NB4 (cell line): ENCODE data around the gene ANKS1B.

Experiments used
- DNase-seq: peaks from one replicate; pipeline ENCODE4 v3.0.0; 2010; ENCODE audit warnings: low read depth
- H3K4me3 ChIP-seq: one replicate; pipeline ENCODE4 v1.5.1; 2011; ENCODE audit warnings: mild to moderate bottlenecking, low read depth, low read length, moderate library complexity
- MYC ChIP-seq: IDR thresholded peaks from 2 replicates; pipeline ENCODE4 v1.6.1; 2011; ENCODE audit warnings: low read depth, low read length
- POLR2A ChIP-seq: IDR thresholded peaks from 2 replicates; pipeline ENCODE4 v1.6.1; 2011; ENCODE audit warnings: mild to moderate bottlenecking; ENCODE audit not compliant: insufficient read length; ENCODE audit errors: extremely low read depth
- TF ChIP-seq, protein P1 (sequence below): IDR thresholded peaks from one replicate; pipeline ENCODE4 v1.5.1; 2012; ENCODE audit warnings: low read depth, low read length
- TF ChIP-seq, protein P2 (sequence below): IDR thresholded peaks from 2 replicates; pipeline ENCODE4 v1.6.1; 2011; ENCODE audit warnings: low read depth, low read length

The ANKS1B gene

DNA sequence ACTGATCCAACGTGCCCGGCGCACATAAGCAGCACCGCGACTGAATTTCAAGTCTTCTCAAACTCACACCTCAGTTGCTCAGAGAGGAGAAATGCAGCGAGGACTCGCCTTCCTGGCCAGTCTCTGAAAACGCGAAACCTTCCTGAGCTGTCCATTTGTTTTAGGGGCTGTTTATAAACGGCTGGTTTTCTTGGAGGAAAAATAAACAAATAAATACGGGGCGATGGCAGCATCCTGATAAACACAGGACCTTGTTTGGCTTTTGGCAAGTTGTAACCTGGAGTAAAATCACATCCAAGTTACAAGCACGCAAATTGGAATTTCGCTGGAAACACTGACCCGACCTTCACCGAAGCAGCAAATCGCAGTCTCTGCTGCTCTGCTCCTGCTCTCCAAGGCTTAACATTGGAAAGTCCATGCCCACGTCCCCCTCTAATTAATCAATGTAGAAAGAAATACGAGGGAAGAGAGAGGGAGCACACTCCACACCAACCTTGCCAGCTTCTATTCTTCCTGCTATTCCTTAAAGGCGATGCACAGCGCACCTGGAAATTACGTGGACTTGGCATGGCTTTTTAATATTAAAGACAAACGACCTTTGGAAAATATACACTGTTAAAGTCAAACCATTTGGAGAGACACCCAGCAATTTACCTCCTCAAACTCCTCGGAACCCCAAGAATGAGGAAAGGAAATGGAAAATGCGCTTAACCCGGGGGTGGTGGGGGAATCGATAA is 1090.9 kb downstream of the ANKS1B start:
- no peak for DNase-seq
- H3K4me3 ChIP-seq, result no peak overlapping the region
- TF ChIP-seq, protein P1, sequence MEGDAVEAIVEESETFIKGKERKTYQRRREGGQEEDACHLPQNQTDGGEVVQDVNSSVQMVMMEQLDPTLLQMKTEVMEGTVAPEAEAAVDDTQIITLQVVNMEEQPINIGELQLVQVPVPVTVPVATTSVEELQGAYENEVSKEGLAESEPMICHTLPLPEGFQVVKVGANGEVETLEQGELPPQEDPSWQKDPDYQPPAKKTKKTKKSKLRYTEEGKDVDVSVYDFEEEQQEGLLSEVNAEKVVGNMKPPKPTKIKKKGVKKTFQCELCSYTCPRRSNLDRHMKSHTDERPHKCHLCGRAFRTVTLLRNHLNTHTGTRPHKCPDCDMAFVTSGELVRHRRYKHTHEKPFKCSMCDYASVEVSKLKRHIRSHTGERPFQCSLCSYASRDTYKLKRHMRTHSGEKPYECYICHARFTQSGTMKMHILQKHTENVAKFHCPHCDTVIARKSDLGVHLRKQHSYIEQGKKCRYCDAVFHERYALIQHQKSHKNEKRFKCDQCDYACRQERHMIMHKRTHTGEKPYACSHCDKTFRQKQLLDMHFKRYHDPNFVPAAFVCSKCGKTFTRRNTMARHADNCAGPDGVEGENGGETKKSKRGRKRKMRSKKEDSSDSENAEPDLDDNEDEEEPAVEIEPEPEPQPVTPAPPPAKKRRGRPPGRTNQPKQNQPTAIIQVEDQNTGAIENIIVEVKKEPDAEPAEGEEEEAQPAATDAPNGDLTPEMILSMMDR, result no peak
- no peak for TF ChIP-seq POLR2A
- TF ChIP-seq, protein P2, sequence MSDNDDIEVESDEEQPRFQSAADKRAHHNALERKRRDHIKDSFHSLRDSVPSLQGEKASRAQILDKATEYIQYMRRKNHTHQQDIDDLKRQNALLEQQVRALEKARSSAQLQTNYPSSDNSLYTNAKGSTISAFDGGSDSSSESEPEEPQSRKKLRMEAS, result no peak
- no peak for TF ChIP-seq MYC

GRCh38 chr12:98893126-98893674 is 1091.5 kb downstream of the ANKS1B start:
- no peak for TF ChIP-seq MYC
- TF ChIP-seq, protein P2, result no peak
- TF ChIP-seq POLR2A, result no peak
- TF ChIP-seq, protein P1, result no peak
- H3K4me3 ChIP-seq, result no peak overlapping the region
- DNase-seq, result no peak

DNA sequence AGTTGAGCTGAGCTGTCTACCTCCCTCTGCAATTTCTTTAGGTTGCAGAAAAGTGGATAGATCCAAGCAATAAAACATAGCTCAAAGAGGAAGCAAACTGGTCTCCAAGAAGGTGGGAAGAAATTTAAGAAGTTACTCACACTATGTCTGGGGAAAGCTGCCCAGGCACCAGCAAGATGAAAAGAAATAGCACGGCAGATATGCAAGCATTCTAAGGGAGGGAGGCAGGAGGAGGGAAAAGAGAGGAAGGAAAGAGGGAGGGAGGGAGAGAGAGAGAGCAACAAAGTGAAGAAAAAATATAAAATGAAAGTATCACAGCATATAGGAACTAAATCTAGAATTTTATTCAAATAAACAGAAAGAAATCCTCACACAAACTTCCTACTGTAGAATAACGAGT is 1099.0 kb downstream of the ANKS1B start:
- DNase-seq, result no peak
- no peak for TF ChIP-seq MYC
- TF ChIP-seq, protein P2, result no peak
- TF ChIP-seq POLR2A, result no peak
- TF ChIP-seq, protein P1, result no peak
- H3K4me3 ChIP-seq, result no peak overlapping the region

DNA sequence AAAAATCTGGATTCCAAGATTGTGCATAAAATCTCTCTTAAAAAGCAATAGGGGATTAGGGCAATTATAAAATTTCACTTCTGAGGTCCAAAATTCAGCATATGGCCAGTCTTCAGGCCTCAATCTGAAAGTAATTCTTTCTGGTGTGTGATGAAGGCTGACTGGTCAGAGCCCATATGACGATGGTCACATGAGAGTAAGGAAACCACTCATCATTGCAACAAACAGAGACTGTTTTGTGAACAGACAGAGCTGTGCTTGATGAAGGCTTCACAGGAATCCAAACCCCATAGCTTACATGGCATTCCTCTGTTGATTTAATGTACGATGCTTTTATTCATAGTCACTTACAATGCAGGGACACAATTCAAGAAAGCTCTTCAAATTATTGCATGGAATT is 1101.5 kb downstream of the ANKS1B start:
- TF ChIP-seq, protein P1, result no peak
- no peak for TF ChIP-seq MYC
- no peak for TF ChIP-seq POLR2A
- TF ChIP-seq, protein P2, result no peak
- no peak overlapping the region for H3K4me3 ChIP-seq
- no peak for DNase-seq

GRCh38 chr12:98882526-98882925 is 1102.2 kb downstream of the ANKS1B start:
- DNase-seq, result no peak
- H3K4me3 ChIP-seq, result no peak overlapping the region
- TF ChIP-seq POLR2A, result no peak
- TF ChIP-seq MYC, result no peak
- TF ChIP-seq, protein P1, result no peak
- TF ChIP-seq, protein P2, result no peak
